Measurements from ENCODE around the gene BAIAP3.
"Not testable (repeated sequence)": the region's sequence is repeated elsewhere in the genome, so short reads cannot be mapped to it uniquely, and the experiment has no call there.

The BAIAP3 gene

GRCh38 chr16:1293921-1294656 is 39.4 kb upstream of the BAIAP3 start:
- Histone ChIP-seq H3K27ac (no peak overlapping the region), H3K4me3 (no peak overlapping the region)
- no peak for TF ChIP-seq CTCF (IDR thresholded peaks at IDR 0.05)
- DNase-seq (ENCODE audit: low spot score): no peak

GRCh38 chr16:1295465-1295864 is 38.0 kb upstream of the BAIAP3 start:
- DNase-seq (ENCODE audit: low spot score): no peak
- H3K27ac ChIP-seq: no peak overlapping the region
- no peak overlapping the region for H3K4me3 ChIP-seq
- no peak for TF ChIP-seq CTCF (IDR thresholded peaks at IDR 0.05)

GRCh38 chr16:1296688-1297017 is 36.8 kb upstream of the BAIAP3 start:
- H3K4me3 ChIP-seq; H3K27ac ChIP-seq; DNase-seq (ENCODE audit: low spot score): not testable (repeated sequence)

- H3K27ac ChIP-seq: no peak overlapping the region
Observed at GRCh38 chr16:1297018-1297696, 36.3 kb upstream of the BAIAP3 start.

GRCh38 chr16:1298406-1298805 is 35.0 kb upstream of the BAIAP3 start:
- H3K4me3 ChIP-seq: no peak overlapping the region
- DNase-seq (ENCODE audit: low spot score): no peak
- no peak for TF ChIP-seq CTCF (IDR thresholded peaks at IDR 0.05)
- H3K27ac ChIP-seq: no peak overlapping the region

More at GRCh38 chr16:1297018-1297696, 36.3 kb upstream of the BAIAP3 start:
- no peak for TF ChIP-seq CTCF (IDR thresholded peaks at IDR 0.05)
- no peak overlapping the region for H3K4me3 ChIP-seq
- DNase-seq (ENCODE audit: low spot score): no peak

GRCh38 chr16:1299012-1299867 is 34.2 kb upstream of the BAIAP3 start:
- H3K27ac ChIP-seq: no peak overlapping the region
- no peak for DNase-seq (ENCODE audit: low spot score)
- no peak overlapping the region for H3K4me3 ChIP-seq
- no peak for TF ChIP-seq CTCF (IDR thresholded peaks at IDR 0.05)

- no peak overlapping the region for H3K4me3 ChIP-seq
- DNase-seq (ENCODE audit: low spot score): no peak
Observed at GRCh38 chr16:1299868-1300203, 33.6 kb upstream of the BAIAP3 start.

More at GRCh38 chr16:1299868-1300203, 33.6 kb upstream of the BAIAP3 start:
- H3K27ac ChIP-seq: no peak overlapping the region
- TF ChIP-seq CTCF (IDR thresholded peaks at IDR 0.05): no peak
